HG02571 (cell line): Measurements from ENCODE around the gene USP36.
"Not testable (repeated sequence)": the region's sequence is repeated elsewhere in the genome, so short reads cannot be mapped to it uniquely, and the experiment has no call there.

Experiments
- ATAC-seq: cut with Tn5 transposase; IDR thresholded peaks from one replicate; pipeline ENCODE4 v1.9.1; 2021; ENCODE audit warnings: mild to moderate bottlenecking, moderate library complexity; ENCODE audit not compliant: unreplicated experiment

Gene USP36

GRCh38 chr17:78774956-78775571 lies 65.5 kb downstream of the USP36 start:
- no peak for ATAC-seq

- ATAC-seq: no peak
Observed at GRCh38 chr17:78774453-78774852, 66.2 kb downstream of the USP36 start.

- ATAC-seq: no peak
Observed at GRCh38 chr17:78771758-78772382, 68.7 kb downstream of the USP36 start.

- ATAC-seq: no peak
Observed at GRCh38 chr17:78769196-78769773, 71.3 kb downstream of the USP36 start.

- ATAC-seq: no peak
Observed at GRCh38 chr17:78767806-78768205, 72.8 kb downstream of the USP36 start.

GRCh38 chr17:78766743-78767294 lies 73.8 kb downstream of the USP36 start:
- no peak for ATAC-seq

GRCh38 chr17:78766225-78766624 lies 74.4 kb downstream of the USP36 start:
- no peak for ATAC-seq

GRCh38 chr17:78765821-78766220 lies 74.8 kb downstream of the USP36 start:
- ATAC-seq: no peak

GRCh38 chr17:78764871-78765270 lies 75.7 kb downstream of the USP36 start:
- ATAC-seq: no peak

- ATAC-seq: no peak
Observed at GRCh38 chr17:78763561-78763960, 77.1 kb downstream of the USP36 start.

GRCh38 chr17:78761789-78762406 lies 78.7 kb downstream of the USP36 start:
- no peak for ATAC-seq

- no peak for ATAC-seq
Observed at GRCh38 chr17:78759969-78760352, 80.7 kb downstream of the USP36 start.

- ATAC-seq: peak; percentile 59
Observed at GRCh38 chr17:78759203-78759968, 81.2 kb downstream of the USP36 start.

- ATAC-seq: no peak
Observed at GRCh38 chr17:78753316-78754250, 87.0 kb downstream of the USP36 start.

GRCh38 chr17:78751447-78752161 lies 89.0 kb downstream of the USP36 start:
- ATAC-seq: no peak

- not testable (repeated sequence) for ATAC-seq
Observed at GRCh38 chr17:78751000-78751399, 89.6 kb downstream of the USP36 start.

GRCh38 chr17:78748730-78749317 lies 91.8 kb downstream of the USP36 start:
- no peak for ATAC-seq

GRCh38 chr17:78748048-78748729 lies 92.4 kb downstream of the USP36 start:
- ATAC-seq: no peak
